ENCODE data around the gene SIL1.
"Not testable (repeated sequence)": the region's sequence is repeated elsewhere in the genome, so short reads cannot be mapped to it uniquely, and the experiment has no call there.

Gene SIL1

GRCh38 chr5:139205124-139205523, 7.0 kb upstream of the SIL1 start:
- in situ Hi-C loops (cut with MboI; ENCODE audit: low sequenced_read_pairs): no loop called here

DNA sequence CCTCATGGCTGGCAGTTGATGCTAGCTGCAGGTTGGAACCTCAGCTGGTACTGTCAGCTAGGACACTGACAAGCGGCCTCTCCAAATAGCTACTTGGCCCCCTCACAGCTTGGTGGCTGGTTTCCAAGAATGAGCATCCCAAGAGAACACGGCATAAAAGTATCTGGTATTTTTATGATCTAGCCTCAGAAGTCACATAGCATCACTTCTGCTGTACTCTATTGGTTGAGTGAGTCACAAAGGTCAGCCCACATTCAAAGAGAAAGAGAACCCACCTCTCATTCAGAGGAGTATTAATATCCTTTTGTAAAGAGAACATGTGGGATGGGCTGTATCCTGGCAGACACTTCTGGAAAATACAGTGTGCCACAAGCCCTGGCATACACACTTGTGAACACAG, 6.0 kb upstream of the SIL1 start:
- in situ Hi-C loops (cut with MboI; ENCODE audit: low sequenced_read_pairs): no loop called here

GRCh38 chr5:139199321-139199720, 1.2 kb upstream of the SIL1 start:
- in situ Hi-C loops (cut with MboI; ENCODE audit: low sequenced_read_pairs): no loop called here

DNA sequence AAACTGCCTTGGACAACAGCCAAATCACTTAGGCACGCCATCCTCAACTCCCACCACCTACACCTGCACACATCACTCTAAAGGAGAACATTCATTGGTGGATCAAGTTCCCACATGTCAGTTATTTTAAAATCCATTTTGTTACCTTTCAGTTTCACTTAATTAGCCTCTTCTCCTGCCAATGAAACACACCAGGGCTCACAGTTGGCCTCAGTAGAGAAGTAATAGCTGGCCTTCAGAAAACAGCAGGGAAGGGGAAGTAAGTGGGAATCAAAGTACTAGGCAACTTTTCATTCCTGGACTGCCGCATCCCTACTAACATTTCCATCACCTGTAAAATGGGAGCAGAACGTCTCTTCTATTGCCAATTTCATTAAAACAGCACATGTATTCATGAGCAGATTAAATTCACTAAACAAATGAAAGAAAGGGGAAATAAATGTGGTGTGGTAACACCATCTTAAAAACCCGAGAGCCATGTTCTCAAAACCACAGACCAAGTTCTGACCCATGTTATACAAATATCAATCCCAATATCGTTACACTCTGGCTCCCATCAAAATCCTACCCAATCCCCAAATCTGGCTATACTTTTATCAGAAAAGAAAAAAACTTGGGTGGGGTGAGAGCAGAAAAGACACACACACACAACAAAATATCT, 1.7 kb downstream of the SIL1 start:
- in situ Hi-C loops (cut with MboI; ENCODE audit: low sequenced_read_pairs): no loop called here

GRCh38 chr5:139194486-139194885, 3.7 kb downstream of the SIL1 start:
- in situ Hi-C loops (cut with MboI; ENCODE audit: low sequenced_read_pairs): no loop called here

DNA sequence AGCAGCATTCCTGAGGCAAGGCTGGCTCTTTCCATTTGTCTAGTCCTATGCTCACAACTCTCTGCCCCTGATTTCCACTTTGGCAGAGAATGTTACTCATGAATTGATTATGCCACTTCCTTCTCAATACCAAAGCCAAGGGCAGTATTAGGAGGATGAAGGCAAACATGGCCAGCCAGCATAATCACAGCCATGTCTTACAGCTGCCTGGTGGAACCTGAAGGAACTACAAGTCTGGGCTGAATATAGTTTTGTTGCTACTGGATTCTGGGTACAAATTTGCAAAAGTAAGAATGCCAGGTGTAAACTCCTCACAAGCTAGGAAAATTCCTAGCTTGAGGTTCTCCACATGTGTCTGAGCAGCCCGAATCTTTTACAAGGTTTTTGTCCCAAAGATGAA, 4.2 kb downstream of the SIL1 start:
- in situ Hi-C loops (cut with MboI; ENCODE audit: low sequenced_read_pairs): no loop called here

DNA sequence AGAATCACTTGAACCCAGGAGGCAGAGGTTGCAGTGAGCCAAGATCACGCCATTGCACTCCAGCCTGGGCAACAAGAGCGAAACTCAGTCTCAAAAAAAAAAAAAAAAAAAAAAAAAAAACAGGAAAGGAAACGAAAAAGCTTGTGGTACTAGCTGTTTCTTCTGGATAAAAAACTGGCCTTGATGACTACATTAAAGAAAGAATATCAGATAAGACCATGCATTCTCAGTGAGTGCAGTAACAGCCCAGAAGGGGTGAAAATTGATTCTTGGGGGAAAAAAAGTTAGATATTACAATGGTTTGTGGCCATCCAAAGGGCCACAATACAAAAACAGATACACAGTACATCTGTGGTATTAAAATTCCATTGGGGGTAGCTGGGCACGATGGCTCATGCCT, 5.3 kb downstream of the SIL1 start:
- in situ Hi-C loops (cut with MboI; ENCODE audit: low sequenced_read_pairs): not testable (repeated sequence)

DNA sequence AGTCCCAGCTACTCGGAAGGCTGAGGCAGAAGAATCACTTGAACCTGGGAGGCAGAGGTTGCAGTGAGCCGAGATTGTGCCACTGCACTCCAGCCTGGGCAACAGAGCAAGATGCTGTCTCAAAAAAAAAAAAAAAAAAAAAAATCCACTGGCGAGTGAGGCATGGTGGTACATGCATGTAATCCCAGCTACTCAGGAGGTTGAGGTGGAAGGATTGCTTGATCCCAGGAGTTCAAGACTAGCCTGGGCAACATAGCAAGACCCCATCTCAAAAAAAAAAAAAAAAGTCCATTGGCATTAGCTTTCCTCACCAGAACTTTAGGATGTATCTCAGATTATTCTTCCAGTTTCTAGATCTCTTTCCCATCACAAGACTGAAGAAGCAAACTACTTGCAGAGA, 6.2 kb downstream of the SIL1 start:
- in situ Hi-C loops (cut with MboI; ENCODE audit: low sequenced_read_pairs): not testable (repeated sequence)

GRCh38 chr5:139190125-139190524, 8.0 kb downstream of the SIL1 start:
- in situ Hi-C loops (cut with MboI; ENCODE audit: low sequenced_read_pairs): no loop called here

- in situ Hi-C loops (cut with MboI; ENCODE audit: low sequenced_read_pairs): no loop called here
Observed at GRCh38 chr5:139188558-139189270, 9.5 kb downstream of the SIL1 start.

DNA sequence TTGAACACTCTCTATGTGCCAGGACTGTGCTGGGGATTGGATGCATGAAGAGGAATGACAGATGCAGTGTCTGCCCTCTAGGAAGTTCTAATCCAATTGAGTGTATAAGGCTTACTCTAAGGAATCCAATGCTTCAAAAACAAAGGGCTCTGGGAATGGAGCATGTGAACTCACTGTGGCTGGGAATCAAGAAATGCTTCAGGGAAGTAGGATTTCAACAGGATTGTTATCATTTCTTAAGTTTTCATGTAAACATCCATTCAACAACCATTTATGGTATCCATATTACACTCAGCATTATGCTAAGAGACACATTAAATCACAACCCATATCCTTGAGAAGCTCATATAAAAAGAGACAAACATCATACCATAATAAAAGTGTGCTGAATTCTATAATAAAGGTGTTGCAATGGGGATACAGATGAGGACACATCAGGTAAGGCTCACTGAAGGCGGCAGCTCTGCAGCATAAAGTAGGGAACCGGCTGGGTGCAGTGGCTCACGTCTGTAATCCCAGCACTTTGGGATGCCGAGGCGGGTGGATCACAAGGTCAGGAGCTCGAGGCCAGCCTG, 11.3 kb downstream of the SIL1 start:
- in situ Hi-C loops (cut with MboI; ENCODE audit: low sequenced_read_pairs): no loop called here

GRCh38 chr5:139186261-139186660, 11.9 kb downstream of the SIL1 start:
- in situ Hi-C loops (cut with MboI; ENCODE audit: low sequenced_read_pairs): no loop called here

GRCh38 chr5:139185589-139185988, 12.6 kb downstream of the SIL1 start:
- in situ Hi-C loops (cut with MboI; ENCODE audit: low sequenced_read_pairs): no loop called here

GRCh38 chr5:139183502-139183901, 14.7 kb downstream of the SIL1 start:
- in situ Hi-C loops (cut with MboI; ENCODE audit: low sequenced_read_pairs): no loop called here

GRCh38 chr5:139182528-139183296, 15.5 kb downstream of the SIL1 start:
- in situ Hi-C loops (cut with MboI; ENCODE audit: low sequenced_read_pairs): no loop called here

- in situ Hi-C loops (cut with MboI; ENCODE audit: low sequenced_read_pairs): no loop called here
Observed at GRCh38 chr5:139181835-139182452, 16.2 kb downstream of the SIL1 start.

DNA sequence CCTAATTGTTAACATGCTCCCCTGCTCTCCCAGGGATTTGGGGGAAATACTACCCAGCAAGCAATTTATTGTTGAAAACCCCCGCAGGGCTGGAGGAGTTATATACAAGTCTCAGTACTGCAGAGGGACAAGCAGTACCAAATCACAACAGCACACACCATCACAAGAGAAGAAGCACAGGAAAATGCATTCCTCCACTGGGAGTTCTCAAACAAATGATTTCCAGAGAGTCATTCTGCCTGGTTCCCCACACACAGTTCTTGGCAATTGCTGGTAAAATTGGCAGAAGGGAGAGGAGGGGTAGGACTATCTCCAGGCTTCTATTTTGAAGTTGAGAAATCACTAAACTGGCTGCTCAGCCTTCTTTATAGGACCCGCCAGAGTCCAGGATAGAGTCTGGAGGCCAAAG, 16.8 kb downstream of the SIL1 start:
- in situ Hi-C loops (cut with MboI; ENCODE audit: low sequenced_read_pairs): no loop called here

GRCh38 chr5:139180850-139181249, 17.3 kb downstream of the SIL1 start:
- in situ Hi-C loops (cut with MboI; ENCODE audit: low sequenced_read_pairs): no loop called here

GRCh38 chr5:139179778-139180513, 18.2 kb downstream of the SIL1 start:
- in situ Hi-C loops (cut with MboI; ENCODE audit: low sequenced_read_pairs): not testable (repeated sequence)

DNA sequence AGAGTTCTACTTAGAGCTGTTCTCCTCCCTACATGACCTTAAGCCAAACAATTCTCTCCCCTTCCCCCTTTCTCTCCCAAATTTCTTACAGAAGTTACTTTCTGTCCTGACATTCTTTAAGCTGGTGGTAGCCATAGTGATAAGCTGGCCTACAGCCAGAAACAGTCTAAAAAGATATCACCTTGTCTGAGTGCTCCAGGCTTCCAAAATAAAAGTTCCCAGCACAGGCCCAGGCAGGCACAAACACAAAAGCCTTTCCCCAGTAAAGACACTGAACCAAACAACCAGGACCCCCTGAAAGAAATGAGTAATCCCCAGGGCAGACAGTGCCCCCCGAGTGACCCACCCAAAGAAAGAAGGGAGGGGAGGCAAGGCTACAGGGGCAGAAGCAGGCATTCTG, 19.2 kb downstream of the SIL1 start:
- in situ Hi-C loops (cut with MboI; ENCODE audit: low sequenced_read_pairs): no loop called here

DNA sequence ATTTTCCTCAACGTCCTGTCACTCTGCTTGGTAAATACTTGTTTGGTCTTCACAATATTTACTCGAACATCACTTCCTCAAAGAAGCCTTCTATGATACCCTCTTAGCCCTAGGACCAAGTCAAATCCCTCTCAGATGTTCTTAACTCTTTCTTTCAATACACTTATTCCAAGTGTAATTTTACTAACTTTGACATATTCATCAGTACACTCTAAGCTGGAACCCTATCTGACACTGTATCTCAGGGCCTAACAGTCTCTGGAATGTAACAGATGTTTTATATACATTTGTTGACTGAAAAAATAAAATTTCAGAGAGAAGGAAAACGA, 19.6 kb downstream of the SIL1 start:
- in situ Hi-C loops (cut with MboI; ENCODE audit: low sequenced_read_pairs): no loop called here
